Activated CD8-positive, alpha-beta T cell treated with anti-CD3 and anti-CD28 coated beads for 36 hours (primary cell): ENCODE results near the gene KLHDC8B. TPM values are rescaled to one million over a fixed set of nuclear protein-coding genes. Genes with fewer than 3 reads are reported as not detected.
"Not testable (repeated sequence)": the region's sequence is repeated elsewhere in the genome, so short reads cannot be mapped to it uniquely, and the experiment has no call there.

Source experiments
- ATAC-seq: fragments of 200-7000 bp; cut with Tn5 transposase; one replicate; pipeline ENCODE4 v1.10.0; 2021; ENCODE audit warnings: mild to moderate bottlenecking, moderate library complexity
- CTCF ChIA-PET: fragments of 350-600 bp; sonication (Branson Sonifier 250); formaldehyde crosslinking; loops from one replicate; lab custom pipeline; 2021; ENCODE audit warnings: antibody characterized with exemption; lab: Charles Lee
- POLR2A ChIA-PET: fragments of 350-600 bp; sonication (Branson Sonifier 250); formaldehyde crosslinking; loops from one replicate; lab custom pipeline; 2021; ENCODE audit warnings: antibody characterized with exemption; lab: Charles Lee
- DNase-seq: peaks from one replicate; pipeline ENCODE4 v3.0.0-alpha.2; 2020
- H3K27ac Mint-ChIP-seq: one replicate; pipeline ENCODE4 v1.8.0; 2021; ENCODE audit warnings: mild to moderate bottlenecking, mixed read lengths
- H3K27me3 Mint-ChIP-seq: one replicate; pipeline ENCODE4 v1.8.0; 2021; ENCODE audit warnings: mixed read lengths
- H3K36me3 Mint-ChIP-seq: one replicate; pipeline ENCODE4 v1.8.0; 2021; ENCODE audit warnings: low read depth, mixed read lengths
- H3K4me1 Mint-ChIP-seq: one replicate; pipeline ENCODE4 v1.8.0; 2021; ENCODE audit warnings: low read depth, mixed read lengths
- H3K4me3 Mint-ChIP-seq: one replicate; pipeline ENCODE4 v1.8.0; 2021; ENCODE audit warnings: mild to moderate bottlenecking, moderate library complexity, mixed read lengths
- H3K9me3 Mint-ChIP-seq: one replicate; pipeline ENCODE4 v1.8.0; 2021; ENCODE audit warnings: mixed read lengths
- CTCF ChIP-seq: fragments of 200-600 bp; IDR thresholded peaks from one replicate; pipeline ENCODE4 v1.8.0; 2022; ENCODE audit warnings: antibody characterized with exemption, mild to moderate bottlenecking
- intact Hi-C: fragments of 100-400 bp; cut with micrococcal nuclease; formaldehyde crosslinking; loops from one replicate; pipeline ENCODE4 v1.10.0; 2022
- total RNA-seq, 2 experiments: library from RNA; stranded (reverse); gene quantifications; one replicate each; pipeline ENCODE4 v1.2.3, GENCODE V29; 2021

KLHDC8B gene
- total RNA-seq, 2 experiments from 2014 or later = 1.3 to 2.2 TPM

GRCh38 chr3:49219132-49219531 is 47.7 kb downstream of the KLHDC8B start:
- TF ChIP-seq CTCF = no peak
- ATAC-seq (no peak), DNase-seq (no peak)
- no peaks in the 10 kb centered on the region for H3K36me3 Mint-ChIP-seq
- H3K4me1 Mint-ChIP-seq = no peaks in the 10 kb centered on the region
- POLR2A ChIA-PET = no interaction called here
- H3K27ac Mint-ChIP-seq = no peak overlapping the region
- no peak overlapping the region for H3K4me3 Mint-ChIP-seq
- H3K9me3 Mint-ChIP-seq = peaks cover 4% of the 10 kb centered on the region
- H3K27me3 Mint-ChIP-seq = peaks cover 3% of the 10 kb centered on the region
- CTCF ChIA-PET = no interaction called here
- intact Hi-C loops = no loop called here

GRCh38 chr3:49220985-49221563 is 49.7 kb downstream of the KLHDC8B start:
- H3K27me3 Mint-ChIP-seq, H3K36me3 Mint-ChIP-seq, DNase-seq, H3K4me1 Mint-ChIP-seq, H3K4me3 Mint-ChIP-seq, H3K27ac Mint-ChIP-seq, CTCF ChIA-PET, H3K9me3 Mint-ChIP-seq, ATAC-seq, intact Hi-C loops: not testable (repeated sequence)
- POLR2A ChIA-PET = interaction anchor here (0.9 kb wide), 1 partner anchor 60 kb away, joined by 3 read pairs; no protein-coding TSS in a partner anchor

- Mint-ChIP-seq H3K36me3 (no peaks in the 10 kb centered on the region), H3K27ac (no peak overlapping the region), H3K27me3 (peaks cover 3% of the 10 kb centered on the region), H3K4me3 (no peak overlapping the region), H3K9me3 (peaks cover 4% of the 10 kb centered on the region), H3K4me1 (no peaks in the 10 kb centered on the region)
- POLR2A ChIA-PET = no interaction called here
- no peak for ATAC-seq
- CTCF ChIA-PET = no interaction called here
- intact Hi-C loops = no loop called here
- no peak for DNase-seq
- no peak for TF ChIP-seq CTCF
Observed at GRCh38 chr3:49222002-49222401, 50.6 kb downstream of the KLHDC8B start.

Other genes starting within 250 kb of the KLHDC8B start
- gene P4HTM, start 181.4 kb upstream of the KLHDC8B start, total RNA-seq = 10 to 100 TPM; 24.8 to 25.0 TPM
- 100 to 1,000 TPM; 111 to 125 TPM for gene WDR6, start 164.2 kb upstream of the KLHDC8B start, total RNA-seq
- 10 to 100 TPM; 20.2 to 22.8 TPM for gene DALRD3, start 153.0 kb upstream of the KLHDC8B start, total RNA-seq
- 10 to 100 TPM; 90.7 to 95.5 TPM for gene NDUFAF3, start 149.5 kb upstream of the KLHDC8B start, total RNA-seq
- 100 to 1,000 TPM; 535 to 557 TPM for gene IMPDH2, start 142.2 kb upstream of the KLHDC8B start, total RNA-seq
- 100 to 1,000 TPM; 107 to 112 TPM for gene QRICH1, start 77.5 kb upstream of the KLHDC8B start, total RNA-seq
- 100 to 1,000 TPM; 270 to 282 TPM for gene QARS1, start 66.8 kb upstream of the KLHDC8B start, total RNA-seq
- gene USP19, start 50.8 kb upstream of the KLHDC8B start, total RNA-seq = 10 to 100 TPM; 41.0 to 41.6 TPM
- gene LAMB2, start 38.5 kb upstream of the KLHDC8B start, total RNA-seq = not detected
- 10 to 100 TPM; 18.1 to 18.7 TPM for gene CCDC71, start 5.3 kb upstream of the KLHDC8B start, total RNA-seq
- 1 to 10 TPM; 3.4 to 3.7 TPM for gene C3orf62, start 105.6 kb downstream of the KLHDC8B start, total RNA-seq
- 10 to 100 TPM; 62.4 to 67.8 TPM for gene USP4, start 168.5 kb downstream of the KLHDC8B start, total RNA-seq
- 100 to 1,000 TPM; 201 to 202 TPM for gene GPX1, start 186.8 kb downstream of the KLHDC8B start, total RNA-seq
- 100 to 1,000 TPM; 432 to 437 TPM for gene RHOA, start 240.4 kb downstream of the KLHDC8B start, total RNA-seq
- 10 to 100 TPM; 10.4 to 12.4 TPM for gene TCTA, start 240.8 kb downstream of the KLHDC8B start, total RNA-seq